Mesodermal cell (in vitro differentiated cells): Measurements from ENCODE around the gene SYCE1.
"Not testable (repeated sequence)": the region's sequence is repeated elsewhere in the genome, so short reads cannot be mapped to it uniquely, and the experiment has no call there.

Experiments used
- H3K27ac ChIP-seq: 2 replicates; pipeline ENCODE4 v1.7.0; 2013; ENCODE audit warnings: mild to moderate bottlenecking, low read depth, low read length, moderate library complexity; ENCODE audit not compliant: severe bottlenecking
- H3K36me3 ChIP-seq: 2 replicates; pipeline ENCODE4 v1.7.1; 2013; ENCODE audit warnings: mild to moderate bottlenecking, low read length, moderate library complexity; ENCODE audit not compliant: control insufficient read depth, insufficient read depth
- H3K4me1 ChIP-seq: one replicate; pipeline ENCODE4 v1.7.1; 2013; ENCODE audit warnings: mild to moderate bottlenecking, low read length; ENCODE audit not compliant: insufficient read depth, control insufficient read depth, poor library complexity, severe bottlenecking
- H3K4me3 ChIP-seq: 2 replicates; pipeline ENCODE4 v1.7.0; 2013; ENCODE audit warnings: low read length, control low read depth, mild to moderate bottlenecking; ENCODE audit not compliant: insufficient read depth, poor library complexity, severe bottlenecking; ENCODE audit errors: extremely low read depth
- H3K9me3 ChIP-seq: 2 replicates; pipeline ENCODE4 v1.7.1; 2013; ENCODE audit warnings: mild to moderate bottlenecking, low read length, moderate library complexity; ENCODE audit not compliant: control insufficient read depth
- WGBS, 2 experiments: methylation state at CpG; one replicate each; pipeline ENCODE4 v1.1.5; 2013; ENCODE audit warnings: missing lambda C conversion rate in 2 of 2; ENCODE audit not compliant: insufficient coverage in 2 of 2; 5-methylcytosine and 5-hydroxymethylcytosine counted together

The SYCE1 gene

DNA sequence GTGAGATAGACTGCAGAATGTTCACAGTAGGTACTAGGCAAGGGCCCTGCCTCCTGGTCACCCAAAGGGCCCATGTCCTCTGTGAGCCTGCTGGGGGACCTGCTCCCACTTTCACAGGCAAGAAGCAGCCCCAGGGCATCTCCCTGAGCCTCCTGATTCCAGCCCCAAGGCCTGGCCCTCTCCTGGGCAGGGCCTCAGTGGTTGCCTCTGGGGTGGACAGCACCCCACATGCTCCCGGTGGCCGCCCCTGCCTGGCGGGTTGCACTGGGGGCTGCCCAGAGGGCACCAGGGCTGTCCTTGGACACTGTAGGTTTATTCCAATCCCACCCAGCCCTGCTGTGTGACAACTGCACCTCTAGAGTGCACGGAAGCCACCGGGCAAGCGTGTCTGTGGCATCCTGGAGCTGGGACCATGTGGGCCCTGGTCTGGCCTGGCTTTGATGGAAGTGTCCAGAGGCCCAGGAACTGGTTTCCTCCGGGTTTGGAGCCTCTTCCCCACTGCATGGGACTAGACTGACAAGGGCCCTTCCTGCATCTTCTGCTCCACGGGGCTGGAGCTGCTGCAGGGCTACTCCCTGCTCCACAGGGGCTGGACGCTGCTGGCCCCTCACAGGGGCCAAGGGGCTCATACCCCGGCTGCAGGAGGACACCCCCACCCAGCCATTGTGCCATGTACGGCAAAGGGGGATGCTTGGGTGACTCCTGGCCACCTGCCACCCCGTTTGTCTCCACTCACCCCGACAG lies 25.0 kb upstream of the SYCE1 start:
- H3K4me3 ChIP-seq, result no peak overlapping the region
- 51 to 68% methylated on average over 10 to 13 of the region's 13 CpGs for WGBS, 2 experiments

DNA sequence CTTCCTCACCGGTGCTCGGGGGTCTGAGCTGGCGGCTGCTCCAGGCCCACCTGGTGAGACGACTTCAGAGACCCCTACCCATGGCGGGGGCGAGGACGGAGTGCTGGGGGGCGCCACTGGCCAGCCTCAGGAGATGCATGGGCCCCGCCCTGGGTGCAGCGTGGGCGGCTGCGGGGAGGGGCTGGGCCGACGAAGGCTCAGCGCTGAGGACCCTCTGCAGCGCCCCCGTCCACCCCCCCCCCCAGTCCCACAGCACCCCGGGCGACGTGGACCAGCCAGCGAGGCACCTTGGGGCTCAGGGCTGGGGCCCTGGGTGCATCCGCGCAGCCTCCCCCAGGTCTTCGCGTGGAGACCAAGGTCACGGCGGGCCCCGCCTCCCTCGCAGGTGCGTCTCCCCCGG lies 11.7 kb upstream of the SYCE1 start:
- H3K27ac ChIP-seq, H3K4me3 ChIP-seq, H3K4me1 ChIP-seq, H3K9me3 ChIP-seq, H3K36me3 ChIP-seq: not testable (repeated sequence)
- no CpG with 5 or more reads among the region's 31 CpGs for WGBS, 2 experiments

More for the DNA sequence above, 25.0 kb upstream of the SYCE1 start:
- H3K27ac ChIP-seq, result no peak overlapping the region
- H3K36me3 ChIP-seq, result no peaks in the 10 kb centered on the region
- H3K4me1 ChIP-seq, result no peaks in the 10 kb centered on the region
- H3K9me3 ChIP-seq, result peaks cover 34% of the 10 kb centered on the region

DNA sequence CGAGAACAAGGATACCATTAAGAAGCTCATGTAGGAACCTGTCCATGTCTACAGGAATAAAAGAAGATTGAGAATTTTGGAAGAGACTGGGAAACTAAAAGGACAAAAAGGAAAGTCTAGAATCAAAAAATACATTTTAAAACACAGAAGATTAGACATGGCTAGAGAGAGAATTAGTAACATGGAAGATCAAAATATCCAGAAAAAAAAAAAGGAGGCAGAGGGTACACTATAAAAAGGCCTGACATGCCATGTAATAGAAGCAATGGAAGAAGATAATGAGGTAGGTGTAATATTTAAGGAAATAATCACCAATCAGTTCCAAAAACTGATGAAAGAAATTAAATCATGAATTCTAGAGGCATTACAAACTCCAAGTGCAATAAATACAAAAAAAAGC lies 8.1 kb upstream of the SYCE1 start:
- H3K4me3 ChIP-seq, H3K36me3 ChIP-seq, H3K4me1 ChIP-seq, H3K27ac ChIP-seq, H3K9me3 ChIP-seq: not testable (repeated sequence)
- WGBS, 2 experiments, result 63% methylated on average over 1 of the region's 1 CpG; no CpG with 5 or more reads in 1 of the 2 experiments

DNA sequence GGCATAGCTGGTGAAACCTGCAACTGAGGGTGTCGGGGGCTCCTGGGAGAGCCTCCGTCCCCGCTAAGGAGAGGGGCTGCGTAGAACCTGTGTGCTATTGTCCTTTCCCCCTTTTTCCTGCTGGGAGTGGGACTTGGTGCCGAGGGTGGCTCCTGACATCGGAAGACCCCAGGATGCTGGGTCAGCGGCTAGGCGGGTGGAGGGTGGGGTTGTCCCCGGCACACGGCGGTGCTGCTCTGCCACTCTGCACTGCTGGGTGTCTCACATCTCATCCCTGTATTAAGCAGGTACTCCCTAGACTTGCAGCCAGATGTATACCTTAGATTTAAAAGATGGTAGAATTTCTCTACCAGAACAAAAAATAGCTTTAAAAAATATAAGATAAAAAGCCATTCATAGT lies 6.7 kb upstream of the SYCE1 start:
- not testable (repeated sequence) for H3K4me1 ChIP-seq, H3K36me3 ChIP-seq, H3K4me3 ChIP-seq, H3K27ac ChIP-seq
- H3K9me3 ChIP-seq, result peaks cover 14% of the 10 kb centered on the region
- WGBS, 2 experiments, result 86 to 94% methylated on average over 4 of the region's 11 CpGs

DNA sequence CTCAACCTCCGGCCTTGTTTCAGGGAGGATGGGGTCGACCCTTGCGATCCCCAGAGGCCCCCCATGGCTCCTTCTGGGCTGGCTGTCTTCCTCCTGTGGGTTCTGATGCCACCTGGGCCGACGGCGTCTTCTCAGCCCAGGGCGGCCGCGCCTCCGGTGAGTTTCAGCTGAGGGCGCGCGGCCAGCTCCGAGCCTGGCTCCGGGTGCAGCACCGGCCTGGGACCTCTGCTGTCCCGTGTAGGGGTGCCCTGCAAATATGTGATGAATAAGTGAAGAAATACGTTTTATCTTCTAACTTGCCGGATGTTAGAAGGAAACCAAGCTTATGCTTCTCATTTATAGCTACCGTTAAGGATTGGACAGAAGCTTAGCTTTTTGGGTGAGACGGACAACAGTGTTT lies 4.4 kb upstream of the SYCE1 start:
- peaks cover 26% of the 10 kb centered on the region for H3K9me3 ChIP-seq
- no CpG with 5 or more reads among the region's 21 CpGs for WGBS, 2 experiments
- not testable (repeated sequence) for H3K36me3 ChIP-seq, H3K4me1 ChIP-seq, H3K4me3 ChIP-seq, H3K27ac ChIP-seq

DNA sequence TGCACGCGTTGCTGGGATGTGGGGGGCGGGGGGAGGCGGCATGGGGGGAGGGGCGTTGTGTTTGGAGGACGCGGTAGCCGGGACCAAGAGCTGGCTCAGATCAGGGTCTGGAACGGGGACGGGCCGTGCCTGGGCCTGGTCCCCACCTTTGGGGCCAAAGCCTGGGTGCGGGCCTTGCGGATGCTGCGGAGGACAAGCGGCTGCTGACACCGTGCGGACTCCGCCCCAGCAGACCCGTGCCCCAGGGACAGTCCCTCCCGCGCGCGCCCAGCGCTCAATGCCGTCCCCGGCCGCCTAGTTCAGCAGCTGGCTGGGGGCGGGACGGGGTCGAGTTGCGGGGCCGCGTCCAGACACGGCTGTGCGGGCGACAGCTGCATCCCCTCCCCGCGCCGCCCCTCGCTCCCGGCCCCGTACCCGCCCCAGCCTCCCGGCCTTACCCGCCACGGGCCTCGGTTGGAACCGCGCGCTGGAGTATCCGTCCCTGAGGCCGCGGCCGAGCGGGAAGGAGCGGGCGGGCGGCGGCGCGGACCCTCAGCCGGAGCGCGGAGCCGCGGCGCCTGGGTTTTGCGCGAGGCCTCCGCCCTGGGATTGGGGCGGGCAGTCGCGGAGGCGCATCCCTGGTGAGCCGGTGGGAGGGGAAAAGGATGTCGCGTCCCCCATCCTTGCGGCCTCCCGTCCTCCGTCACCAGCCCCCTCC lies 3.6 kb upstream of the SYCE1 start:
- WGBS, 2 experiments, result no CpG with 5 or more reads among the region's 80 CpGs
- H3K4me3 ChIP-seq, H3K36me3 ChIP-seq, H3K27ac ChIP-seq, H3K4me1 ChIP-seq: not testable (repeated sequence)
- peaks cover 35% of the 10 kb centered on the region for H3K9me3 ChIP-seq

DNA sequence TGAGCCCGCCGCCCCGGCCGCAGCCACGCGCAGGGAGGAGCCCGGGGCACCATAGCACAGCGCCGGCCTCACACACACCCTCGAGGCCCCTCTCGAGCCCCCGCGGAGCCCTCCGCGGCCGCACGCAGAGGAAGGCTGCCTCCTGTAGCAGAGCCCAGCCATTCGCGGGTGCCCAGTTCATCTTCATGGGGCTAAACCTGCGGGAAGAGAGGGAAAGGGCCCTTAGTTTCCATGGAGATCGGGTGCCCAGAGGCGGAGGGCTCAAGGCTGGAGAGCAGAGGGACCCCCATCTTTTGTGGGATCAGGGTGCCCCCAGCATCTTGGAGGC lies 2.9 kb upstream of the SYCE1 start:
- Histone ChIP-seq H3K27ac (no peak overlapping the region), H3K4me1 (no peaks in the 10 kb centered on the region), H3K36me3 (no peaks in the 10 kb centered on the region), H3K9me3 (peaks cover 40% of the 10 kb centered on the region), H3K4me3 (no peak overlapping the region)
- 84 to 89% methylated on average over 14 to 20 of the region's 22 CpGs for WGBS, 2 experiments

DNA sequence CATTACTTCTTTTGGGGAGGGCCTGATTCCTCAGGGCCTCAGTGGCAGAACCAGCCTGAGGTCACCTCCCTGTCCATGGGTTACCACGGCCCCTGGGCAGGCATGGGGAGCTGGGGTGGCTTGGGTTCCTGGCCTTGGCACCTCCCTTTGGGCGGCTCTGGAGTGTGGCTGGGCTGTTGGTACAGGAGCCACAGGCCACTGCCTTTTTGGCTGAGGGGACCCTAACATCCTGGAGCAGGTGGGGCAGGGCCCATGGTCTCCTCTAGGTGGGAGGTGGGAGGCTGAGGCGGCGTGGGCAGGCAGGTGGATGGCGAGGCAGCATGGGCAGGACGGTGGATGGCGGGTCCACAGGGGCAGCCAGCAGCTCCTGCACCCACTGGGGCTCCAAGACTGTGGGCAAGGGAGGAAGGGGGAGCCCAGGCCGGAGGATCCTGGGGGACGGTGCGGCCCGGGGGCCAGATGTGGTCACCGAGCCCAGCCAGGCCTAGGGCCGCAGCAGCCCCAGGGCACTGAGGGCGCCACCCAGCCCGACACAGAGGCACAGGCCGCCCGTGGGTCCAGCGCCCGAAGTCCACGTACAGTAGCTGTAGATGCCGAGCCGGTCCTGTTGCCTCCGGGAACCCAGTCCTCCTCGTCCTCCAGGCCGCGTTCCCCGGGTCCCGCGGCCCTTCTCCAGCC lies 2.4 kb upstream of the SYCE1 start:
- Histone ChIP-seq H3K9me3 (peaks cover 37% of the 10 kb centered on the region), H3K36me3 (no peaks in the 10 kb centered on the region), H3K4me3 (no peak overlapping the region), H3K27ac (no peak overlapping the region), H3K4me1 (no peaks in the 10 kb centered on the region)
- 82% methylated on average over 27 of the region's 29 CpGs for WGBS, 2 experiments

DNA sequence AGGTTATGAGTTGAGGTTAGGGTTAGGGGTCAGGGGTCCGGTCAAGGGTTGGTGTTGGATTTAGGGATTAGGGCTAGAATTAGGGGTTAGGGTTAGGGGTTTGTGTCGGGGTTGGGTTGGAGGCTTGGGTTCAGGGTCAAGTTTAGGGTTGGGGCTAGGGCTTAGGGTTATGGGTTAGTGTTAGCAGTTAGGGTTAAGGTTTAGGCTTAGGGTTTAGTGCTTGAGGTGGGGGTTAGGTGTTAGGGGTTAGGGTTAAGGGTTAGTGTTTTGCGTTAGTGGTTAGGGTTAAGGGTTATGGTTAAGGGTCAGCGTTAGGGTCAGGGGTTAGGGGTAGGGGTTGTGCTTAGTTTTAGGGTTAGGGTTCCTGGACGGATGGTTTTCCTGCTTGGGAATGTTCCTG lies 1.7 kb upstream of the SYCE1 start:
- H3K36me3 ChIP-seq, result no peaks in the 10 kb centered on the region
- 75 to 86% methylated on average over 2 to 4 of the region's 5 CpGs for WGBS, 2 experiments
- H3K4me1 ChIP-seq, result no peaks in the 10 kb centered on the region
- no peak overlapping the region for H3K4me3 ChIP-seq
- H3K9me3 ChIP-seq, result peaks cover 36% of the 10 kb centered on the region
- H3K27ac ChIP-seq, result no peak overlapping the region

DNA sequence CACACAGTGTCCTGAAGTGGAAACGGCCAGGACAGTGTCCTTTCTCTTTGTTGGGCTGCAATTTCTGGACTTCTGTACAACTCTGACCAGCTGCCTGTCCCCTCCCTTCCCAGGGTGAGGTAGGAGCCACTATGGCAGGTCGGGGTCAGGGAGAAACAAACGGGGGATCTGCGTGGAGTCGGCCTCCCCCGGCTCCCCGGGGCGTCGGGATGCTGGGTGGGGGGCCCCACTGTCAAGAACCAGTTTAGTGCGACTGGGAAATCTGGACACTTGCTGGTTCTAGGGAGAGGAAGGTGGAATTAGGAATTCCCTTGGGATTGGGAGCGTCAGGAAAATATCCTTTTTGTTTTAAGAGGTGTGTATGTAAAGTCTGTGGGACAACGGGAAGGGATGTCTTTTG lies 567 bp downstream of the SYCE1 start:
- H3K9me3 ChIP-seq, result peaks cover 44% of the 10 kb centered on the region
- H3K36me3 ChIP-seq, result no peaks in the 10 kb centered on the region
- no peak overlapping the region for H3K4me3 ChIP-seq
- H3K27ac ChIP-seq, result no peak overlapping the region
- no peaks in the 10 kb centered on the region for H3K4me1 ChIP-seq
- WGBS, 2 experiments, result 82 to 83% methylated on average over 10 of the region's 12 CpGs

DNA sequence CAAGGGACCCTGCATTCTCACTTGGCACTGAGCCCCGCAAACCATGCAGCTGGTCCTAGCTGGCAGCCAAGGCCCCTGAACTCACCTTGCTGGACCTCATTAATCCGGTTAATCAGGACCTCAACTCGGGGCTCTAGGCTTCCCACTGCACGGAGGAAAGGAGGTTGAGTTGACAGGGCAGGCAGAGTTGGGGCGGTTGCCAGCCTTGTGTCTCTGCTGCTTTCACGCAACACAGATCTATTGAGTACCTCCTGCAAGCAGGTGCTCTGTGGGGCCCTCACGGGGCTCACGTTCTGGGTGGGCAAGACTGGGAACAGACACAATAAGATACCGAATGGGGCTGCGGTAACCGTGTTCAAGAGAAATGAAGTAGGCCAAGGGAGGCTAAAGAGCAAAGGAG lies 6.2 kb downstream of the SYCE1 start:
- Histone ChIP-seq H3K4me3 (no peak overlapping the region), H3K36me3 (no peaks in the 10 kb centered on the region), H3K27ac (no peak overlapping the region), H3K4me1 (no peaks in the 10 kb centered on the region), H3K9me3 (peaks cover 64% of the 10 kb centered on the region)
- 71 to 72% methylated on average over 10 of the region's 11 CpGs for WGBS, 2 experiments
